Measurements from ENCODE around the gene FFAR4.
"Not testable (repeated sequence)": the region's sequence is repeated elsewhere in the genome, so short reads cannot be mapped to it uniquely, and the experiment has no call there.

FFAR4 gene

GRCh38 chr10:93566435-93567276, at the start of gene FFAR4:
FFAR4 (plus strand) TSS chr10:93566665; CDS start chr10:93566721, 56 bp downstream.
- Histone ChIP-seq H3K27ac (ENCODE audit: low read length) (no peak within 1 kb of the TSS), H3K27me3 (ENCODE audit: low read depth, low read length) (peaks cover 19% of the 10 kb centered on the region), H3K4me3 (ENCODE audit: low read depth in 1 of 2, low read length in 2 of 2) (peak within 1 kb of the TSS in 1 of 2 donors; percentile 51), H3K4me1 (ENCODE audit: control insufficient read depth in 1 of 2, insufficient read depth in 2 of 2, low read length in 2 of 2) (peaks cover 0 to 18% of the 10 kb centered on the region in 2 donors), H3K36me3 (ENCODE audit: control insufficient read depth in 1 of 2, insufficient read depth in 2 of 2, low read length in 2 of 2) (no peaks in the 10 kb centered on the region), H3K9me3 (ENCODE audit: control insufficient read depth in 1 of 2, low read length in 2 of 2) (no peaks in the 10 kb centered on the region)

GRCh38 chr10:93518531-93518930, 47.9 kb upstream of the FFAR4 start:
- H3K9me3 ChIP-seq (ENCODE audit: control insufficient read depth in 1 of 2, low read length in 2 of 2) = no peaks in the 10 kb centered on the region
- H3K27ac ChIP-seq (ENCODE audit: low read length) = no peak overlapping the region
- no peaks in the 10 kb centered on the region for H3K4me1 ChIP-seq (ENCODE audit: control insufficient read depth in 1 of 2, insufficient read depth in 2 of 2, low read length in 2 of 2)
- no peaks in the 10 kb centered on the region for H3K36me3 ChIP-seq (ENCODE audit: control insufficient read depth in 1 of 2, insufficient read depth in 2 of 2, low read length in 2 of 2)
- no peaks in the 10 kb centered on the region for H3K27me3 ChIP-seq (ENCODE audit: low read depth, low read length)
- H3K4me3 ChIP-seq (ENCODE audit: low read depth in 1 of 2, low read length in 2 of 2) = no peak overlapping the region

DNA sequence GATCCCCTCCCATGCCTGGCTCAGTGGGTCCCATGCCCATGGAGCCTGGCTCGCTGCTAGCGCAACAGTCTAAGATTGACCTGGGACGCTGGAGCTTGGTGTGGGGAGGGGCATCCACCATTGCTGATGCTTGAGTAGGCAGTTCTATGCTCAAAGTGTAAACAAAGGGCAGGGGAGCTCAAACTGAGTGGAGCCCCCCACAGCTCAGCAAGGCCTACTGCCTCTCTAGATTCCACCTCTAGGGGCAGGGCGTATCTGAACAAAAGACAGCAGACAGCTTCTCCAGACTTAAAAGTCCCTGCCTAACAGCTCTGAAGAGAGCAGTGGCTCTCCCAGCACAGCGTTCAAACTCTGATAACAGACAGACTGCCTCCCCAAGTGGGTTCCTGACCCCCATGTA, 31.2 kb upstream of the FFAR4 start:
- Histone ChIP-seq H3K4me1 (ENCODE audit: control insufficient read depth in 1 of 2, insufficient read depth in 2 of 2, low read length in 2 of 2) (no peaks in the 10 kb centered on the region), H3K36me3 (ENCODE audit: control insufficient read depth in 1 of 2, insufficient read depth in 2 of 2, low read length in 2 of 2) (no peaks in the 10 kb centered on the region), H3K9me3 (ENCODE audit: control insufficient read depth in 1 of 2, low read length in 2 of 2) (no peaks in the 10 kb centered on the region), H3K27me3 (ENCODE audit: low read depth, low read length) (no peaks in the 10 kb centered on the region), H3K27ac (ENCODE audit: low read length) (no peak overlapping the region), H3K4me3 (ENCODE audit: low read depth in 1 of 2, low read length in 2 of 2) (no peak overlapping the region)

DNA sequence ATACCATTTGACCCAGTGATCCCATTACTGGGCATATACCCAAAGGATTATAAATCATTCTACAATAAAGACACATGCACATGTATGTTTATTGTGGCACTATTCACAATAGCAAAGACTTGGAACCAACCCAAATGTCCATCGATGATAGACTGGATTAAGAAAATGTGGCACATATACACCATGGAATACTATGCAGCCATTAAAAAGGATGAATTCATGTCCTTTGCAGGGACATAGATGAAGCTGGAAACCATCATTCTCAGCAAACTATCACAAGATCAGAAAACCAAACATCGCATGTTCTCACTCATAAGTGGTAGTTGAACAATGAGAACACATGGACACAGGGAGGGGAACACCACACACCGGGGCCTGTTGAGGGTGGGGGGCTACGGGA, 25.6 kb upstream of the FFAR4 start:
- H3K27ac ChIP-seq (ENCODE audit: low read length); H3K9me3 ChIP-seq (ENCODE audit: control insufficient read depth in 1 of 2, low read length in 2 of 2); H3K36me3 ChIP-seq (ENCODE audit: control insufficient read depth in 1 of 2, insufficient read depth in 2 of 2, low read length in 2 of 2); H3K27me3 ChIP-seq (ENCODE audit: low read depth, low read length); H3K4me1 ChIP-seq (ENCODE audit: control insufficient read depth in 1 of 2, insufficient read depth in 2 of 2, low read length in 2 of 2); H3K4me3 ChIP-seq (ENCODE audit: low read depth in 1 of 2, low read length in 2 of 2): not testable (repeated sequence)

GRCh38 chr10:93541402-93542357, 24.8 kb upstream of the FFAR4 start:
- H3K27me3 ChIP-seq (ENCODE audit: low read depth, low read length) = no peaks in the 10 kb centered on the region
- no peaks in the 10 kb centered on the region for H3K36me3 ChIP-seq (ENCODE audit: control insufficient read depth in 1 of 2, insufficient read depth in 2 of 2, low read length in 2 of 2)
- H3K4me1 ChIP-seq (ENCODE audit: control insufficient read depth in 1 of 2, insufficient read depth in 2 of 2, low read length in 2 of 2) = no peaks in the 10 kb centered on the region
- H3K4me3 ChIP-seq (ENCODE audit: low read depth in 1 of 2, low read length in 2 of 2) = peak overlapping the region; percentile 42 to 47
- no peaks in the 10 kb centered on the region for H3K9me3 ChIP-seq (ENCODE audit: control insufficient read depth in 1 of 2, low read length in 2 of 2)
- H3K27ac ChIP-seq (ENCODE audit: low read length) = no peak overlapping the region

DNA sequence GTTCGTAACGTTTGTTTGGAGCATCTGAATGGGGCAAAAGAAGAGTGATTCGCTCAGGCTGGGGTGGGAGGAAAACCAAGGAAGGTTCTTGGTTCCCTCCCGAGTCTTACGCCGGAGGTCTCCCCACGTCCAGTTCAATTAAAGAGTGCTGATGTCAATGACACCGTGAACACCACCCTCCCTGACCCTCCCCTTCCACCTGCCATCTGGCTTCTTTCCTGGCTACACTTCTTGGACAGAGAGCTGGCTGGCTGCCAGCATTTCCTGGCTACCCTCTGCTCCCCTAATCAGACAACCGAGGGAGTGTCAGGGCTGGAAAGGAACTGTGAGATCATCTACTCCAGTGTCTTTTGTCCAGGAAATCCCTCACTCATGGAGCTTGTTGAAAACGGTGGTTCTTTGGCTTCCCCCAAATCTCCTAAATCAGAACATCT, 24.1 kb upstream of the FFAR4 start:
- no peaks in the 10 kb centered on the region for H3K36me3 ChIP-seq (ENCODE audit: control insufficient read depth in 1 of 2, insufficient read depth in 2 of 2, low read length in 2 of 2)
- H3K9me3 ChIP-seq (ENCODE audit: control insufficient read depth in 1 of 2, low read length in 2 of 2) = no peaks in the 10 kb centered on the region
- no peaks in the 10 kb centered on the region for H3K4me1 ChIP-seq (ENCODE audit: control insufficient read depth in 1 of 2, insufficient read depth in 2 of 2, low read length in 2 of 2)
- H3K27ac ChIP-seq (ENCODE audit: low read length) = no peak overlapping the region
- peak overlapping the region; percentile 42 to 47 for H3K4me3 ChIP-seq (ENCODE audit: low read depth in 1 of 2, low read length in 2 of 2)
- no peaks in the 10 kb centered on the region for H3K27me3 ChIP-seq (ENCODE audit: low read depth, low read length)

DNA sequence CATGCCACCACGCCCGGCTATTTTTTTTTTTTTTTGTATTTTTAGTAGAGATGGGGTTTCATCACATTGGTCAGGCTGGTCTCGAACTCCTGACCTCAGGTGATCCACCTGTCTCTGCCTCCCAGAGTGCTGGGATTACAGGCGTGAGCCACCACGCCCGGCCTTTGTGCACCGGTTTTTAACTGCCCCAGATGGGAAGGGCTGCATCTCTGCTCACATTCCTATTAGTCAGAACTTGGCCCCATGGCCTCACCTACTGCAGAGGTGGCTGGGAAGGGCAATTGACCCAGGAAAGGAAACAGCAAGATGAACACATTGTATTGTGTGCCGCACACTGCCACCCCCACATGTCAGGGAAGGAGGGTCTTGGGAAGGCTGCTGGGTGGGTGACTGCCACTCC, 19.5 kb upstream of the FFAR4 start:
- H3K36me3 ChIP-seq (ENCODE audit: control insufficient read depth in 1 of 2, insufficient read depth in 2 of 2, low read length in 2 of 2); H3K27me3 ChIP-seq (ENCODE audit: low read depth, low read length); H3K27ac ChIP-seq (ENCODE audit: low read length); H3K4me3 ChIP-seq (ENCODE audit: low read depth in 1 of 2, low read length in 2 of 2); H3K4me1 ChIP-seq (ENCODE audit: control insufficient read depth in 1 of 2, insufficient read depth in 2 of 2, low read length in 2 of 2); H3K9me3 ChIP-seq (ENCODE audit: control insufficient read depth in 1 of 2, low read length in 2 of 2): not testable (repeated sequence)

- H3K4me3 ChIP-seq (ENCODE audit: low read depth in 1 of 2, low read length in 2 of 2) = no peak overlapping the region
- no peaks in the 10 kb centered on the region for H3K9me3 ChIP-seq (ENCODE audit: control insufficient read depth in 1 of 2, low read length in 2 of 2)
- H3K27me3 ChIP-seq (ENCODE audit: low read depth, low read length) = no peaks in the 10 kb centered on the region
- H3K36me3 ChIP-seq (ENCODE audit: control insufficient read depth in 1 of 2, insufficient read depth in 2 of 2, low read length in 2 of 2) = no peaks in the 10 kb centered on the region
- no peaks in the 10 kb centered on the region for H3K4me1 ChIP-seq (ENCODE audit: control insufficient read depth in 1 of 2, insufficient read depth in 2 of 2, low read length in 2 of 2)
- H3K27ac ChIP-seq (ENCODE audit: low read length) = no peak overlapping the region
Measured at GRCh38 chr10:93547522-93547921, 18.9 kb upstream of the FFAR4 start.

GRCh38 chr10:93548376-93549071, 17.9 kb upstream of the FFAR4 start:
- Histone ChIP-seq H3K27me3 (ENCODE audit: low read depth, low read length) (no peaks in the 10 kb centered on the region), H3K4me1 (ENCODE audit: control insufficient read depth in 1 of 2, insufficient read depth in 2 of 2, low read length in 2 of 2) (no peaks in the 10 kb centered on the region), H3K36me3 (ENCODE audit: control insufficient read depth in 1 of 2, insufficient read depth in 2 of 2, low read length in 2 of 2) (no peaks in the 10 kb centered on the region), H3K27ac (ENCODE audit: low read length) (no peak overlapping the region), H3K9me3 (ENCODE audit: control insufficient read depth in 1 of 2, low read length in 2 of 2) (no peaks in the 10 kb centered on the region), H3K4me3 (ENCODE audit: low read depth in 1 of 2, low read length in 2 of 2) (no peak overlapping the region)

GRCh38 chr10:93550606-93551005, 15.9 kb upstream of the FFAR4 start:
- H3K36me3 ChIP-seq (ENCODE audit: control insufficient read depth in 1 of 2, insufficient read depth in 2 of 2, low read length in 2 of 2) = no peaks in the 10 kb centered on the region
- H3K4me3 ChIP-seq (ENCODE audit: low read depth in 1 of 2, low read length in 2 of 2) = no peak overlapping the region
- no peaks in the 10 kb centered on the region for H3K4me1 ChIP-seq (ENCODE audit: control insufficient read depth in 1 of 2, insufficient read depth in 2 of 2, low read length in 2 of 2)
- no peaks in the 10 kb centered on the region for H3K27me3 ChIP-seq (ENCODE audit: low read depth, low read length)
- no peaks in the 10 kb centered on the region for H3K9me3 ChIP-seq (ENCODE audit: control insufficient read depth in 1 of 2, low read length in 2 of 2)
- H3K27ac ChIP-seq (ENCODE audit: low read length) = no peak overlapping the region

DNA sequence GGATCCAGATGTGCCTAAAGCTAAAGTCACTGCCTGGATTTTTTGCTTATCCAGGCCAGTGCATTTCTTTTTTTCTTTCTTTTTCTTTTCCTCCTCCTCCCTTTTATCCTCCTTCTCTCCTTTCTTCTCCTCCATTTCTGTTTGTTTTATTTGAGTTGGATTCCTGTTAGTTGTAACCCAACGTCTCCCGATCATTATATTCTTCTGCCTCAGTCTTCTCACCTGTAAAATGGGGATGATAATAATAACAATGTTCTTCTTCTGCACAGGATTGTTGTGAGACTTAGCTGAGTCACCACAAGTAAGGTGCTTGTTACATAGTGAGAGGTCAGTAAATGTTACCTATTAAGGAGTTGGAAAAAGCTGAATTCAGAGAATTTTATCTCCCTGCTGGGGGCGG, 13.7 kb upstream of the FFAR4 start:
- no peaks in the 10 kb centered on the region for H3K27me3 ChIP-seq (ENCODE audit: low read depth, low read length)
- no peak overlapping the region for H3K27ac ChIP-seq (ENCODE audit: low read length)
- no peaks in the 10 kb centered on the region for H3K9me3 ChIP-seq (ENCODE audit: control insufficient read depth in 1 of 2, low read length in 2 of 2)
- no peaks in the 10 kb centered on the region for H3K36me3 ChIP-seq (ENCODE audit: control insufficient read depth in 1 of 2, insufficient read depth in 2 of 2, low read length in 2 of 2)
- H3K4me3 ChIP-seq (ENCODE audit: low read depth in 1 of 2, low read length in 2 of 2) = no peak overlapping the region
- H3K4me1 ChIP-seq (ENCODE audit: control insufficient read depth in 1 of 2, insufficient read depth in 2 of 2, low read length in 2 of 2) = no peaks in the 10 kb centered on the region

All from muscle layer of duodenum (tissue), 2 donors.